ENCODE measurements around the gene COX15.
"Not testable (repeated sequence)": the region's sequence is repeated elsewhere in the genome, so short reads cannot be mapped to it uniquely, and the experiment has no call there.

Gene COX15

DNA sequence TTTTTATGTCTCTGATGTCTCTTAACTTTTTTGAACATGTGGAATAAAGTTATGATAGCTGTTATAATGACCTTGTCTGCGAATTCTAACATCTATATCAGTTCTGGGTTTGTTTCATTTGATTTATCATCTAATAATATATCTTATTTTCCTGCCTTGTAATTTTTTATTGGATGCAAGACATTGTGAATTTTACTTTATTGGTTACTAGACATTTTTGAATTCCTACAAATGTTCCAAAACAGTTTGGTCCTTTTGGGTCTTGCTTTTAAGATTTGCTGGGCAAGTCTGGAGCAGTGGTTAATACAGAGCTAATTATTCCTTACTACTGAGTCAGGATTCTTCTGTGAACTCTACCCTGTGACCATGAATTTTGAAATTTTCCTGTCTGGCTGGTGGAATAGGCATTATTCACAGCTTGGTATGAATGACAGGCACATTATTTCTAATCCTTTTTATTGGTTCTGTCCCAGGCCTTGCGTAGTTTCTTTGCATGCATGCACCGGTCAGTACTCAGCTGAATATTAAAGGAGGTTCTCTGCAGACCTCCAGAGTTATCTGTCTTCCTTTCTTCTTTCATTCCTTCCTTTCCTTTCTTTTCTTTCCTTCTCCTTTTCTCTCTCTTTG, 9.1 kb upstream of the COX15 start:
- no peak for DNase-seq (ENCODE audit: low spot score)

- DNase-seq (ENCODE audit: low spot score) = no peak
These were observed 8.3 kb upstream of the COX15 start for GRCh38 chr10:99740260-99740659.

GRCh38 chr10:99734111-99734510, 2.2 kb upstream of the COX15 start:
- not testable (repeated sequence) for DNase-seq (ENCODE audit: low spot score)

DNA sequence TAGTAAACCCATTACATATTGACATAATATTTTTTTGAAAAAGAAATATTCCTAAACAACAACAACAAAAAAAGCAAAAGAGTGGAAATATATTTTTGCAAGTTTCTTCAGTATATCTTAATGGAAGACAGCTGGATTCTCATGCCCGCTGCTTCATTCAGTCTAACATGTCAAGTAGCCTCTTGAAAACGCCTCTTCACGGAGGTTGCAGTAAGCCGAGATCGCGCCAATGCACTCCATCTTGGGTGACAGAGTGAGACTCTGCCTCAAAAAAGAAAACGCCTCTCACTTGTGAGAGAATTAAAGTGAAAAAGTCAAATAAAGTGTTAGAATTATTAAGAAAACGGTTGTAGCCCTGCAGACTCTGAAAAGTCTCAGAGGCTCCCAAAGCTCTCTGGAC, 1.4 kb upstream of the COX15 start:
- no peak for DNase-seq (ENCODE audit: low spot score)

- DNase-seq (ENCODE audit: low spot score) = peak; percentile 43
These were observed 458 bp downstream of the COX15 start for GRCh38 chr10:99731306-99732032.

GRCh38 chr10:99730026-99730425, 1.9 kb downstream of the COX15 start:
- DNase-seq (ENCODE audit: low spot score) = peak; percentile 60

GRCh38 chr10:99720387-99720786, 11.5 kb downstream of the COX15 start:
- DNase-seq (ENCODE audit: low spot score) = no peak

DNA sequence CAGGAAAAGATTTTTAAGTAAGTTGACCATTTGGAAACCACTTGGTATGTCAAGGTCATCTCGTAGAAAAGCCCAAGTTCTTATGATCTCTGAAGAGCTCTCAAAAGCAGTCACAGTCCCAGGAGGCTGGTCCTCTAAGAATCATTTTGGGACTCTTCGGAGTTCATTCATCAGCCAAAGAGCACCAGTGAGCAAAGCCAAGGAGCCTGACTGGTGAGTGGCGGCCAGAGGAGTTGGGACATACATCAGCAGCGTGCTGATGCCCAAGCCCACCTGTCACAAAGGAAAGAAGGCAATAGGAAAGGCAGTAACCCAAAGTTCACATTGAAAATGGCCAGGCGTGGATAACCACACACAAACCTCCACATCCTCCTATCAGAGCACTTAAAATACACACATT, 17.5 kb downstream of the COX15 start:
- DNase-seq (ENCODE audit: low spot score) = no peak

DNA sequence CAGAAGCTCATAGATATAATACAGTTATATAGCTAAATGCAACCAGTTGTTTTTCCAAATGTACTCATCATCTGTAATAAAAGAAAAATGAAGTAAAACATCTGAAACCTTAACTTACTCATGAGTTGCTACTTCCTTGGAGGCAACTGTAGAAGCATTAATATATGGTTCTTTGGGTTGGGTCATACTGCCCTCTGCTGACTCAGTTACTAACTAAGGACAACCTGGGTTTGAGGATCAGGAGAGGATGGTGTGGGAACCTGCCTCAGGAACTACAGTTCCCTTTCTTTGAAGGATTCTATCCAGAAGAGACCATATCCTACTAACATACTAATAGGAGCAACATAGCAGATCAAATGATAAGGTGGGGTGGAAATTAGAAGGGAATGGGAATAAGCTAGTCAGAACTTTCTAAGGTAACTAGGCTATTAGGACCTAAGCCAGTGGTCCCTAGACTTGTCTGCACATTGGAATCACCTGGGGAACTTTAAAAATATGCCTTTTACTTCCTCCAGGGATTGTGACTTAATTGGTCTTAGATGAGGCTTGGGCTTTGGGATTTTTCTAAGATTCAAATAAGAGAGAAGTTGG, 20.7 kb downstream of the COX15 start:
- DNase-seq (ENCODE audit: low spot score) = peak; percentile 56

- peak; percentile 49 for DNase-seq (ENCODE audit: low spot score)
These were observed 22.3 kb downstream of the COX15 start for GRCh38 chr10:99709480-99710229.

- no peak for DNase-seq (ENCODE audit: low spot score)
These were observed 23.4 kb downstream of the COX15 start for GRCh38 chr10:99708428-99709012.

DNA sequence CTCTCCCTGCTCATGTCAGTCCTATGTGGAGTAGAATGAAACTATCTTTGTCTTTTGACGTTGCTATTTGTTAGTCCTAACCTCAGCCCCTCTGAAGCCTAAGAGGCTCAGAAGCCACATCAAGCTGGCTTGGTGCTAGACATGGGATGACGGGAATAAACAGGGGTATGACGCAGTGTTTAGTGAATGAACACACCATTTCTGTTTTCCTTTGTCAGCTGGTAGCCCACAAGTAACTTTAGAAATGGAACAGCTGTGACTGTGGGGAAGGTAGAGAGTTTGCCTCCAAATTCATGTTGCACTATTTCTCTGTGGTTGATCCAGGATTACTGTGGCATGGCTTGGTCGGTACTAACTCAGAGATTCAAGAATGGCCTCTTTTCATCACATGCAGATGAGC, 31.3 kb downstream of the COX15 start:
- DNase-seq (ENCODE audit: low spot score) = no peak

GRCh38 chr10:99698504-99699080, 33.3 kb downstream of the COX15 start:
- no peak for DNase-seq (ENCODE audit: low spot score)

- no peak for DNase-seq (ENCODE audit: low spot score)
These were observed 36.2 kb downstream of the COX15 start for GRCh38 chr10:99695761-99696160.

DNA sequence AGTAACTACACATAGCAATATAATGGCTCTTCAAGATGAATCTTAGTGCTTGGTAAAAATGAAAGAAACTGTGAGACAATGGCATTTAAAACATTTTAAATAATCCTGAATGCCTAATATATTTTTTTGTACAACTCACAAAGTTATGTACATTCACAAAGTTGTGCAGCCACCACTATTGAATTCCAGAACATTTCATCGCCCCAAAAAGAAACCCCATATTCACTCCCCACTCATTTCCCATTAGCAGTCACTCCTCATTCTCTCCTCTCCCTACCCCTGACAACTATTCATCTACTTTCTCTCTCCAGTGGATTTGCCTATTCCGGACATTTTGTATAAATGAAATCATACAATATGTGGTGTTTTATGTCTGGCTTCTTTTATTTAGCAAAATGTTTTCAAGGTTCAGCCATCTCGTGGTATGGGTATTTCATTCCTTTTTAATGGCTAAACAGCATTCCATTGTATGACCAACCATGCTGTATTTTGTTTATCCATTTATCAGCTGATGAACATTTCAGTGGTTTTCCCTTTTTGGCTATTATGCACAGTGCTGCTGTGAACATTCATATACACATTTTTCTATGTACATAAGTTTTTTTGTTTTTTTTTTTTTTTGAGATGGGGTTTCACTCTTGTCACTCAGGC, 37.9 kb downstream of the COX15 start:
- DNase-seq (ENCODE audit: low spot score) = no peak

GRCh38 chr10:99689461-99689860, 42.5 kb downstream of the COX15 start:
- no peak for DNase-seq (ENCODE audit: low spot score)

- DNase-seq (ENCODE audit: low spot score) = no peak
These were observed 46.3 kb downstream of the COX15 start for GRCh38 chr10:99685597-99685967.

- DNase-seq (ENCODE audit: low spot score) = peak; percentile 46
These were observed 49.2 kb downstream of the COX15 start for GRCh38 chr10:99682752-99683151.

Data from RKO (cell line).